ENCODE results near the gene PRRX2.
"Not testable (repeated sequence)": the region's sequence is repeated elsewhere in the genome, so short reads cannot be mapped to it uniquely, and the experiment has no call there.

PRRX2 gene

DNA sequence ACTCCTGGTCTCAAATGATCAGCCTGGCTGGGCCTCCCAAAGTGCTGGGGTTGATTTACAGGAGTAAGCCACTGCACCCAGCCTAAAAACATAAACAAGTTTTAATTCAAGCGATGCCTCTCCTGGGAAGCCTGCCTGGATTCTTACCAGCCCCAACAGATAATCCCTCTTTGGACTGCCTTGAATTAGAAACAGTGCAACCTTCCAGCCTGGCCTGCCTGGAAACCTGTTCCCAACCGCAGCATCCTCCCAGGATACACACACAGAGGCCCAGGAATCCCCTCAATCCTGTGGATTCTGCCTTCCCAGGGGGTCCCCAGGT lies 68.1 kb downstream of the PRRX2 start:
- Histone ChIP-seq H3K27ac (ENCODE audit: low read length) (no peak overlapping the region), H3K4me3 (ENCODE audit: low read length) (no peak overlapping the region), H3K9ac (ENCODE audit: low read depth, low read length) (no peak overlapping the region), H3K4me1 (ENCODE audit: insufficient read depth, low read length) (no peaks in the 10 kb centered on the region), H3K27me3 (ENCODE audit: insufficient read depth, low read length) (peaks cover 9% of the 10 kb centered on the region; the same call in 1 of the 2 replicates), H3K9me3 (ENCODE audit: insufficient read depth, low read depth, low read length) (no peaks in the 10 kb centered on the region), H3K36me3 (ENCODE audit: insufficient read depth, low read depth, low read length) (no peaks in the 10 kb centered on the region)

DNA sequence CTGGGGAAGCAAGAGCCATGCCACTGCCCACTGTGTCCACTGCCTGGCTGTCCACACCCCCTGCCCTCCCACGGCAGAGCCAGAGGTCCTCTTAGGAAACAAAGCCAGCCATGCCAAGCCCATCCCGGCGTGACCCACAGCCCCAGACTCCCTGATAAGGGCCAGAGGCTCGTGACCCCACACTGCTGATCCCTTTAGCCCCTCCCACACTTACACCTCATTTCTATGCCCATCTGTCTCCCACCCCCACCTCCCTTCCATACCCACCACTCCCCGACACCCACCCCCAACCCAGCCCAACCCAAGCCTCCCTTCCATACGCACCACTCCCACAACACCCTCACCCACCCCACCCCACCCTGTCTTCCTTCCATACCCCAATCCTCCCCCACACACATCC lies 70.1 kb downstream of the PRRX2 start:
- H3K4me3 ChIP-seq (ENCODE audit: low read length) = no peak overlapping the region
- no peak overlapping the region for H3K9ac ChIP-seq (ENCODE audit: low read depth, low read length)
- H3K36me3 ChIP-seq (ENCODE audit: insufficient read depth, low read depth, low read length) = no peaks in the 10 kb centered on the region
- H3K27me3 ChIP-seq (ENCODE audit: insufficient read depth, low read length) = peaks cover 17% of the 10 kb centered on the region; the same call in 1 of the 2 replicates
- H3K9me3 ChIP-seq (ENCODE audit: insufficient read depth, low read depth, low read length) = no peaks in the 10 kb centered on the region
- H3K27ac ChIP-seq (ENCODE audit: low read length) = no peak overlapping the region
- no peaks in the 10 kb centered on the region for H3K4me1 ChIP-seq (ENCODE audit: insufficient read depth, low read length)

DNA sequence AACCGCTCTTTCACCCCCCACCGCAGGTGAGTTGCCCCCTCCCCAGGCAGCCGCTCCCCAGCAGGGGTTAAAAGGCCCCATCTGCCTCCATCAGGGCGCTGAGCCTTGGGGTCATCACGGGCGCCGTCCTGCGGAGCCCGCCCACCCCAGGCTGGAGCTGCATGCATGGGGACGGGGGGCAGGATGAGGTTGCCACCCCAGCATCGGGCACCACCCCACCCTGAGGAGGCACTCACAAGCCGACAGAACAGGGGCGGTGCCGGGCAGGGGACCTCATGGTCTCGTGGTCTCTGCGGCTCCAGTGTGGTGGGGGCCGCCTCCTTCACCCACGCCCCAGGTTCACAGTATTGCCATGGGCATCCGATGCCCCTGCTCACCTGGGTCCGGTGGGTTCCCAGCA lies 70.9 kb downstream of the PRRX2 start:
- Histone ChIP-seq H3K27ac (ENCODE audit: low read length) (no peak overlapping the region), H3K9ac (ENCODE audit: low read depth, low read length) (no peak overlapping the region), H3K4me1 (ENCODE audit: insufficient read depth, low read length) (no peaks in the 10 kb centered on the region), H3K36me3 (ENCODE audit: insufficient read depth, low read depth, low read length) (no peaks in the 10 kb centered on the region), H3K9me3 (ENCODE audit: insufficient read depth, low read depth, low read length) (no peaks in the 10 kb centered on the region), H3K4me3 (ENCODE audit: low read length) (no peak overlapping the region), H3K27me3 (ENCODE audit: insufficient read depth, low read length) (peaks cover 17% of the 10 kb centered on the region; the same call in 1 of the 2 replicates)

DNA sequence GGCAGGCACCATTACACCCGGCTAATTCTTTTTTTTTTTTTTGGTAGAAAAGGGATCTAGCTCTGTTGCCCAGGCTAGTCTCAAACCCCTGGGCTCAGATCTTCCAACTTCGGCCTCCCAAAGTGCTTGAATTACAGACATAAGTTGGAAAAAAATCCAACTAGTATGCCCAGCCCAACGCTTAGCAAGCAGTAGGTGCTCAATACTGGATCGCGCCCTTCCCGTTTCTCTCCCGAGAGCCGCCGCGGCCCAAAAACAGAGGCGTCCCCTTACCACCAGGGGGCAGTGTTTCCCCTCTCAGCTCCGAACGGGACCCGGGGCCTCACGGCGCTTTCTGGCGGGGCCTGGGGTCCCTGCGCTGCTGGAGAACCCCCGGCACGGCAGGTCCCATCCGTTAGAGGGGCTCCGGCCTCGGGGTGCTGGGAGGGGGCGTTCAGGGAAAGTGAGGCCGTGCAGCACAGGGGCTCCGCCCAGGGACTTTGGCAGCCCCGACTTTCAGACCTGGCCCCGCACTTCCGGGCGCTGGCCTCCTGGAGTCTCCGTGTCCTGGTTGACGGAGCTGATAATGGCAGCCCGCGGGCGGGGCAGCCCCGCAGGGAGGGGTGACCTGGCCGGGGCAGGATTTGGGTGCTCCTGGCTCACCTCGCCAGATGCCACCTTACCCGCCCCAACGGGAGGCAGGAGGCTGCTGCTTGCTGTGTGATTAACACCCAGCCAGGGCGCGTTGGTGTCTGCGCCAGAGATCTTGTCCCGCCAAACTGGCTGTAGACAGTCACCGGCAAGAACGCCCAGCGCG lies 72.2 kb downstream of the PRRX2 start:
- Histone ChIP-seq H3K27ac (ENCODE audit: low read length) (no peak overlapping the region), H3K27me3 (ENCODE audit: insufficient read depth, low read length) (peaks cover 17% of the 10 kb centered on the region; the same call in 1 of the 2 replicates), H3K36me3 (ENCODE audit: insufficient read depth, low read depth, low read length) (no peaks in the 10 kb centered on the region), H3K4me1 (ENCODE audit: insufficient read depth, low read length) (no peaks in the 10 kb centered on the region), H3K4me3 (ENCODE audit: low read length) (peak overlapping the region; percentile 75), H3K9me3 (ENCODE audit: insufficient read depth, low read depth, low read length) (no peaks in the 10 kb centered on the region), H3K9ac (ENCODE audit: low read depth, low read length) (peak overlapping the region; percentile 63; the same call in 1 of the 2 replicates)

DNA sequence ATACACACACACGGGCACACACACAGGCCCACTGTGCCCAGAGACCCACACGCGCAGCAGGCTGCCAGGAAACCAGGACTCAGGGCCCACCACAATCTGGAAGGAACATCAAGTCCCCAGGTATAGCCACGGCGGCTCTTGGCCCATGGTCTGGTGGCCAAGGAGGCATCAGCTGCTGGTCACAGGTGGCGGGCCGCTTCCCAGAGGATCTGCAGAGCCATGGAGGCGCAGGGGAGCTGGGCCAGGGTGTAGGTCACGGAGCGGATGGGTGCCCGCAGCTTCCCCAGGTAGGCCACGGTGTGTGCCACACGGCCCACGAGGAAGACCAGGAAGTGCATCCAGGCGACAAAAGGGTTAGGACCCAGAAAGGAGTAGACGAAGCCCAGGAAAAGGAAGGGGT lies 74.0 kb downstream of the PRRX2 start:
- Histone ChIP-seq H3K27me3 (ENCODE audit: insufficient read depth, low read length) (peaks cover 17% of the 10 kb centered on the region; the same call in 1 of the 2 replicates), H3K27ac (ENCODE audit: low read length) (no peak overlapping the region), H3K4me1 (ENCODE audit: insufficient read depth, low read length) (no peaks in the 10 kb centered on the region), H3K36me3 (ENCODE audit: insufficient read depth, low read depth, low read length) (no peaks in the 10 kb centered on the region), H3K9ac (ENCODE audit: low read depth, low read length) (no peak overlapping the region), H3K9me3 (ENCODE audit: insufficient read depth, low read depth, low read length) (no peaks in the 10 kb centered on the region), H3K4me3 (ENCODE audit: low read length) (no peak overlapping the region)

DNA sequence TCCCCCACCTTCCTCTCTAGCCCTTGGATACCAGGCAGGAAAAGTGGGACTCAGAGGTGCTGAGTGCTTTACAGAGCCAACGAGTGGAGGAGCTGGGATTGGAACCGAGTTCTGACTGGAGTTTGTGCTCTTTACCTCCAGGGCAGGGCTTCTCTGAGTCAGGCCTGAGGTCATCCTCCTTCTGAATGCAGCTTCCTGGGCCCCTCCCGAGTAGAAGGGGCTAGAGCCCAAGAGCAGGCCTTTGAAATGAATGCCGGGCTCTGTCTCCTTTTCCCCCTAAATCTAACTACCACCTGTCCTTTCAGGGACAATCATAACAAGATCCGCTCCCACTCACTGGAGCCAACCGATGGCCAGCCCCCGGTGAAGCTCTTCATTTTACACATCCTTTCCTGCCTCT lies 74.7 kb downstream of the PRRX2 start:
- Histone ChIP-seq H3K9ac (ENCODE audit: low read depth, low read length) (no peak overlapping the region), H3K4me3 (ENCODE audit: low read length) (no peak overlapping the region), H3K4me1 (ENCODE audit: insufficient read depth, low read length) (no peaks in the 10 kb centered on the region), H3K27me3 (ENCODE audit: insufficient read depth, low read length) (peaks cover 17% of the 10 kb centered on the region; the same call in 1 of the 2 replicates), H3K36me3 (ENCODE audit: insufficient read depth, low read depth, low read length) (no peaks in the 10 kb centered on the region), H3K9me3 (ENCODE audit: insufficient read depth, low read depth, low read length) (no peaks in the 10 kb centered on the region), H3K27ac (ENCODE audit: low read length) (no peak overlapping the region)

DNA sequence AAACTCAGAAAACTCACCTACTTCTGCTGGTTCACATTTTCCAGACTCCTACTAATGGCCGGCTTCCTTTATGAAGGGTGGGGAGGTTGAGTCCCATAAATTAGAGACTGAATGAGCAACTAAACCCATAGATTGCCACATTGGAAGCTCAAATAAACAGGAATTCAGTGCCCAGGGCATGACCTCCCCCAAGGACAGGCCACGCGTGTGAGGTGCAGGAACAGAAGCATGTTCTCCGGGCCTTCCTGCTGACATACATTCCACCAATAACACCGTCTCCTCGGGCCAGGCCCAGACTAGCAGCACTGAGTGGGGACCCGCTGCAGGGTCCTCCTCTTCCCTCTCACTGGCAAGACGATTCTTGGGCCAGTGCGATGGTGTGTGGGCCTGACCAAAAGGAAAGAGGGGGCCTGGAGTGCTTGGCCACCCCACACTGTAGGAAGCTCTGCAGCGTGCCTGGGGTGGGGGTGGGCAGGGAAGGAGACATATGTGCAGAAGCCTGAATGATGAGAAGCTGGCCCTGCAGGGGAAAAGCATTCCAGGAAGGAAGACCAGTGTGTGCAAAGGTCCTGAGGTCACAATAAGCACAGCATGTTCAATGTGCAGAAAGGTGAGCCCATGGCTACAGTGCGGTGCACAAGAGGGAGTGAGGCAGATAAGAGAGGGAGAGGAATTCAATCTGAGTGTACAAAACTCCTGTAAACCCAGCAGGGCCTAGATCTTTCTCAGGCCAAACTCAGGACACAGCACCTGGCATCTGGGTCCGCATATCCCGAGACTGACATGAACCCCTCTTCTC lies 75.4 kb downstream of the PRRX2 start:
- Histone ChIP-seq H3K27ac (ENCODE audit: low read length) (no peak overlapping the region), H3K36me3 (ENCODE audit: insufficient read depth, low read depth, low read length) (no peaks in the 10 kb centered on the region), H3K9ac (ENCODE audit: low read depth, low read length) (no peak overlapping the region), H3K4me3 (ENCODE audit: low read length) (no peak overlapping the region), H3K4me1 (ENCODE audit: insufficient read depth, low read length) (no peaks in the 10 kb centered on the region), H3K9me3 (ENCODE audit: insufficient read depth, low read depth, low read length) (no peaks in the 10 kb centered on the region), H3K27me3 (ENCODE audit: insufficient read depth, low read length) (peaks cover 17% of the 10 kb centered on the region; the same call in 1 of the 2 replicates)

DNA sequence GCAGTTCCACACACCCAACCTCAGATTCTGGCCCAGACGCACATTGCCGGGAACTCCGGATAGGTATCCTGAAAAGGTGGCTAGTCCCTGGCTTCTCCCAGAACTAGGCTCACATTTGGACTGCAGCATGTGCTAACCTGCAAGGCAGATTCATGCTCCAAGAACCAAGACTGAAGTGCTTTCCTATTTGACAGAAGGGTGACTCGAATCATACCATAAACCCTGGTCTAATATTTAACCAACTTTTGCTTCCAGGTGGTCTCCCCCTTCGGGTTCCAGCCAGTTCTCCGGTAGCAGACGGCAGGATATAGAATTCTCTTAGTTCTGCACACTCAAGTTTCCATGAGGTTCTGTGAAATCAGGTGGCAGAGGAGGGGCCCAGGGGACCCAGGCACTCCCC lies 79.8 kb downstream of the PRRX2 start:
- H3K27ac ChIP-seq (ENCODE audit: low read length) = no peak overlapping the region
- H3K36me3 ChIP-seq (ENCODE audit: insufficient read depth, low read depth, low read length) = no peaks in the 10 kb centered on the region
- no peaks in the 10 kb centered on the region for H3K27me3 ChIP-seq (ENCODE audit: insufficient read depth, low read length)
- H3K9ac ChIP-seq (ENCODE audit: low read depth, low read length) = no peak overlapping the region
- H3K9me3 ChIP-seq (ENCODE audit: insufficient read depth, low read depth, low read length) = no peaks in the 10 kb centered on the region
- no peak overlapping the region for H3K4me3 ChIP-seq (ENCODE audit: low read length)
- H3K4me1 ChIP-seq (ENCODE audit: insufficient read depth, low read length) = no peaks in the 10 kb centered on the region

DNA sequence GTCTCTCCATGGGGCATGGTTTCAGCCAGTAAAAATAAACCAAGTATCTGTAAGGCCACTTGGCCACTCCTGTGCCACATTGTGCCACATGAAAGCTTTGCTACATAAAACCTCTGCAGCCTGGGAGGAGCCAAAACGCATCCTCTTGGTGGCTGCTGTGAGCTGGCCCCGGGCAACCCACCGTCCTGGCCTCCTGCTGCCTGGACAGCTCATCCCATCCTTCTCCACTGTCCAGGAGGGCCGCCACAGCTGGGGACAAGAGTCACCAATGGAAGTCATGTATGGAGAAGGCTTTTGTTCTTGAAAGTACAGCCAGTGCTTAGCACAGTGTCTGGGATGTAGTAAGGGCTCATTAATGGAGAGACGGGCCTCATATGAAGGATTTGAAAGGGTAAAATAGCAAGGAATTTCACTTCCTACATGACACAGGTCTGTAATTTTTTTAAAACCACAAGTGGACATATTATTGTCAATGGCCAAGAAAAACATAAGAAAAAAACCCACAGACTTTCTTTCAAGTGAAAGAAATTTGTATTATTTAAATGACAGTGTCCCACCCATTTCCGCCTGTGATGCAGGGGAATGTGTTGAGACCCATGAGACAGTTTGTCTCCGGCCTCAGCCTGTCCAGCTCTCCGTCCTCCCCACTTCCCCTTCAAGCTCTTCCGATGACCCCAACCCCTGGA lies 80.8 kb downstream of the PRRX2 start:
- Histone ChIP-seq H3K4me1 (ENCODE audit: insufficient read depth, low read length) (no peaks in the 10 kb centered on the region), H3K36me3 (ENCODE audit: insufficient read depth, low read depth, low read length) (no peaks in the 10 kb centered on the region), H3K4me3 (ENCODE audit: low read length) (no peak overlapping the region), H3K9me3 (ENCODE audit: insufficient read depth, low read depth, low read length) (no peaks in the 10 kb centered on the region), H3K27me3 (ENCODE audit: insufficient read depth, low read length) (no peaks in the 10 kb centered on the region), H3K27ac (ENCODE audit: low read length) (no peak overlapping the region), H3K9ac (ENCODE audit: low read depth, low read length) (no peak overlapping the region)

DNA sequence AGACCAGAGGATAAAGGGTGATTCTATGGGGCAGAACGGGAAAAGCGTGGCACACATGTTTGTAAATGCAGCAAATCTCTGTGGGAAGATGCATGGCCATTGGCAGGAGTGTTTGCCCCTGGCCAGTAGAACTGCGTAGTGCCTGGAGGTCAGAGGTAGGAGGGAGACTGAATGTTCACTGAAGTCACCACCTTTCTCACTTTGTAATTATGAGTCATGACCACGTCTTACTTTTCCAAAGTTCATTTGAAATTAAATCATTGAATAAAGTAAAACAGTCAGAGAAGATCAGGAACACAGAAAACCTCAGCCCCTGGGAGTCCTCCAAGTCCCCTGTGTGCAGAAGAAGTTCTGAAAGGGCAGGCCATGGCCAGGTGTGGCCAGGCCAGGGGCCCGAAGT lies 82.8 kb downstream of the PRRX2 start:
- H3K4me3 ChIP-seq (ENCODE audit: low read length) = no peak overlapping the region
- no peak overlapping the region for H3K9ac ChIP-seq (ENCODE audit: low read depth, low read length)
- no peaks in the 10 kb centered on the region for H3K36me3 ChIP-seq (ENCODE audit: insufficient read depth, low read depth, low read length)
- H3K27ac ChIP-seq (ENCODE audit: low read length) = no peak overlapping the region
- H3K9me3 ChIP-seq (ENCODE audit: insufficient read depth, low read depth, low read length) = no peaks in the 10 kb centered on the region
- peaks cover 10% of the 10 kb centered on the region for H3K27me3 ChIP-seq (ENCODE audit: insufficient read depth, low read length)
- H3K4me1 ChIP-seq (ENCODE audit: insufficient read depth, low read length) = no peaks in the 10 kb centered on the region

DNA sequence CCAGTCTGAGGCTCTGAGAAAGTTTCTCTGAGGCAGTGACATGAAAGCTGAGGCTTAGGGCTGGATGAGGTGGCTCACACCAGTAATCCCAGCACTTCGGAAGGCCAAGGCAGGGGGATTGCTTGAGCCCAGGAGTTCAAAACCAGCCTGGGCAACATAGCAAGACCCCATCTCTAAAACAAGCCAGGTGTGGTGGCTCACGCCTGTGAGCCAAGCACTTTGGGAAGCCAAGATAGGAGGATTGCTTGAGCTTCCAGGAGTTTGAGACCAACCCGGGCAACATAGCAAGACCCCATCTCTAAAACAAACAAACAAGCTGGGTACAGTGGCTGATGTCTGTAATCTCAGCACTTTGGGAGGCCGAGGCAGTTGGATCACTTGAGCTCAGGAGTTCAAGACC lies 83.6 kb downstream of the PRRX2 start:
- not testable (repeated sequence) for H3K4me1 ChIP-seq (ENCODE audit: insufficient read depth, low read length); H3K9me3 ChIP-seq (ENCODE audit: insufficient read depth, low read depth, low read length); H3K9ac ChIP-seq (ENCODE audit: low read depth, low read length); H3K36me3 ChIP-seq (ENCODE audit: insufficient read depth, low read depth, low read length); H3K27me3 ChIP-seq (ENCODE audit: insufficient read depth, low read length); H3K27ac ChIP-seq (ENCODE audit: low read length); H3K4me3 ChIP-seq (ENCODE audit: low read length)

Measured in iPS-20b (cell line).